Neural cell (in vitro differentiated cells): ENCODE data around the gene BLTP3B. TPM values are rescaled to one million over a fixed set of nuclear protein-coding genes. Genes with fewer than 3 reads are reported as not detected.

Experiments
- H2AFZ ChIP-seq: fragments of 200-600, 300-800 bp; sonication (generic), shearing (Covaris generic); 2 replicates; pipeline ENCODE4 v1.6.0; 2014; ENCODE audit warnings: low read depth, mild to moderate bottlenecking, antibody characterized with exemption, low read length, moderate library complexity
- H3F3A ChIP-seq: fragments of 200-600 bp; shearing (Covaris generic); 2 replicates; pipeline ENCODE4 v1.6.1; 2016; ENCODE audit warnings: mild to moderate bottlenecking, moderate library complexity, mixed read lengths, antibody characterized with exemption, low read length; ENCODE audit not compliant: insufficient read depth, poor library complexity, severe bottlenecking
- H3K27ac ChIP-seq: fragments of 200-600, 300-800 bp; sonication (generic), shearing (Covaris generic); 2 replicates; pipeline ENCODE4 v1.5.1; 2014; ENCODE audit warnings: mild to moderate bottlenecking, low read length, moderate library complexity
- H3K27me3 ChIP-seq: fragments of 300-800, 200-600 bp; sonication (generic), shearing (Covaris generic); 2 replicates; pipeline ENCODE4 v1.6.0; 2014; ENCODE audit warnings: mild to moderate bottlenecking, low read depth, low read length, moderate library complexity; ENCODE audit not compliant: insufficient read depth
- H3K36me3 ChIP-seq: fragments of 300-800, 200-600 bp; sonication (generic), shearing (Covaris generic); 2 replicates; pipeline ENCODE4 v1.5.1; 2014; ENCODE audit warnings: mild to moderate bottlenecking, antibody characterized with exemption, low read length, moderate library complexity; ENCODE audit not compliant: insufficient read depth
- H3K4me2 ChIP-seq: fragments of 300-800, 200-600 bp; sonication (generic), shearing (Covaris generic); 2 replicates; pipeline ENCODE4 v1.6.0; 2014; ENCODE audit warnings: mild to moderate bottlenecking, low read length
- H3K4me3 ChIP-seq: fragments of 300-800, 200-600 bp; sonication (generic), shearing (Covaris generic); 2 replicates; pipeline ENCODE4 v1.5.1; 2014; ENCODE audit warnings: mild to moderate bottlenecking, low read length, moderate library complexity
- H3K79me2 ChIP-seq: fragments of 200-600 bp; shearing (Covaris generic); replicated peaks from 2 replicates; pipeline ENCODE4 v1.6.0; 2014; ENCODE audit warnings: mild to moderate bottlenecking, low read length, moderate library complexity; ENCODE audit not compliant: insufficient read depth
- H3K9ac ChIP-seq: fragments of 300-800, 200-600 bp; sonication (generic), shearing (Covaris generic); 2 replicates; pipeline ENCODE4 v1.6.1; 2016; ENCODE audit warnings: mild to moderate bottlenecking, low read length, mixed read lengths
- H3K9me2 ChIP-seq: fragments of 200-600 bp; shearing (Covaris generic); 2 replicates; pipeline ENCODE4 v1.6.1; 2016; ENCODE audit warnings: mild to moderate bottlenecking, low read length, mixed read lengths; ENCODE audit not compliant: insufficient read depth
- H3K9me3 ChIP-seq: fragments of 200-600, 300-800 bp; sonication (generic), shearing (Covaris generic); 2 replicates; pipeline ENCODE4 v1.6.1; 2016; ENCODE audit warnings: mild to moderate bottlenecking, mixed run types, low read length, moderate library complexity, mixed read lengths
- H4K20me1 ChIP-seq: fragments of 200-600 bp; shearing (Covaris generic); 2 replicates; pipeline ENCODE4 v1.6.1; 2016; ENCODE audit warnings: mild to moderate bottlenecking, mixed run types; ENCODE audit not compliant: insufficient read depth
- CTCF ChIP-seq: fragments of 450-650 bp; IDR thresholded peaks from 2 replicates; pipeline ENCODE4 v1.5.1; 2014; ENCODE audit warnings: antibody characterized with exemption, mild to moderate bottlenecking, moderate library complexity; ENCODE audit not compliant: poor library complexity, severe bottlenecking
- EP300 ChIP-seq: fragments of 450-650 bp; conservative IDR thresholded peaks from 2 replicates; pipeline ENCODE4 v1.6.1; 2014; ENCODE audit warnings: antibody characterized with exemption, mild to moderate bottlenecking, moderate library complexity; ENCODE audit not compliant: poor library complexity, severe bottlenecking
- EZH2 ChIP-seq: fragments of 200-600, 300-800 bp; shearing (Covaris generic), sonication (generic); IDR thresholded peaks from 2 replicates; pipeline ENCODE4 v1.6.1; 2014; ENCODE audit warnings: antibody characterized with exemption, low read length, borderline replicate concordance, mild to moderate bottlenecking; ENCODE audit not compliant: insufficient read depth, poor library complexity, severe bottlenecking
- MXI1 ChIP-seq: fragments of 450-650 bp; conservative IDR thresholded peaks from 2 replicates; pipeline ENCODE4 v1.6.1; 2014; ENCODE audit warnings: antibody characterized with exemption, mild to moderate bottlenecking; ENCODE audit not compliant: poor library complexity, severe bottlenecking
- POLR2AphosphoS5 ChIP-seq: IDR thresholded peaks from 2 replicates; pipeline ENCODE4 v1.6.1; 2012
- RAD21 ChIP-seq: fragments of 450-650 bp; conservative IDR thresholded peaks from 2 replicates; pipeline ENCODE4 v1.6.1; 2014; ENCODE audit warnings: antibody characterized with exemption, mild to moderate bottlenecking, moderate library complexity
- REST ChIP-seq: IDR thresholded peaks from 2 replicates; pipeline ENCODE4 v1.6.1; 2012; ENCODE audit warnings: borderline replicate concordance
- SMC3 ChIP-seq: fragments of 450-650 bp; conservative IDR thresholded peaks from 2 replicates; pipeline ENCODE4 v1.6.1; 2014; ENCODE audit warnings: antibody characterized with exemption, mild to moderate bottlenecking, moderate library complexity; ENCODE audit not compliant: poor library complexity
- TAF1 ChIP-seq: IDR thresholded peaks from 2 replicates; pipeline ENCODE4 v1.6.1; 2012; ENCODE audit warnings: low read depth
- polyA plus RNA-seq: library from polyadenylated mRNA; depleted of rRNA; stranded (reverse); fragments of >200 nt; gene quantifications from 2 replicates; pipeline ENCODE4 v1.2.3, GENCODE V29; 2014

Gene BLTP3B
- polyA plus RNA-seq, 1 donor from 2014 or later: 31.6 TPM

GRCh38 chr12:100123316-100124095, 19.2 kb downstream of the BLTP3B start:
- Histone ChIP-seq H3K36me3 (no peaks in the 10 kb centered on the region), H3K4me3 (no peak overlapping the region), H3K9me2 (no peaks in the 10 kb centered on the region), H3K27me3 (no peaks in the 10 kb centered on the region), H3K9ac (no peak overlapping the region), H3K9me3 (no peaks in the 10 kb centered on the region), H3F3A (no peaks in the 10 kb centered on the region), H3K4me2 (no peak overlapping the region), H2AFZ (no peak overlapping the region), H3K27ac (no peak overlapping the region), H4K20me1 (no peaks in the 10 kb centered on the region), H3K79me2 (peaks cover 18% of the 10 kb centered on the region)
- TF ChIP-seq EP300: no peak
- no peak for TF ChIP-seq RAD21
- no peak for TF ChIP-seq TAF1
- no peak for TF ChIP-seq EZH2
- TF ChIP-seq REST: no peak
- TF ChIP-seq CTCF: no peak
- TF ChIP-seq POLR2AphosphoS5: no peak
- TF ChIP-seq SMC3: no peak

- Histone ChIP-seq H3K9me2 (no peaks in the 10 kb centered on the region), H3K27me3 (no peaks in the 10 kb centered on the region), H3F3A (no peaks in the 10 kb centered on the region), H3K4me3 (no peak overlapping the region), H4K20me1 (no peaks in the 10 kb centered on the region), H3K27ac (no peak overlapping the region), H3K9me3 (no peaks in the 10 kb centered on the region), H3K79me2 (peaks cover 26% of the 10 kb centered on the region), H3K9ac (no peak overlapping the region), H3K36me3 (no peaks in the 10 kb centered on the region), H3K4me2 (no peak overlapping the region), H2AFZ (no peak overlapping the region)
- TF ChIP-seq TAF1 (no peak), EP300 (no peak), EZH2 (no peak), RAD21 (no peak), POLR2AphosphoS5 (no peak), MXI1 (no peak), CTCF (no peak), SMC3 (no peak), REST (no peak)
Measured at GRCh38 chr12:100120355-100120754, 22.3 kb downstream of the BLTP3B start.
